Neutrophil (primary cell): Measurements from ENCODE around the gene PSMG1.

ENCODE experiments used
- H3K27ac ChIP-seq: fragments of 200-600 bp; sonication (generic); 2 replicates; pipeline ENCODE4 v1.5.1; 2016; ENCODE audit warnings: mild to moderate bottlenecking, moderate library complexity
- H3K27me3 ChIP-seq: fragments of 200-600 bp; sonication (generic); 2 replicates; pipeline ENCODE4 v1.6.0; 2016; ENCODE audit warnings: mild to moderate bottlenecking
- H3K36me3 ChIP-seq: fragments of 200-600 bp; sonication (generic); 2 replicates; pipeline ENCODE4 v1.5.1; 2017
- H3K4me1 ChIP-seq, 2 experiments: fragments of 200-600 bp in 1 of 2; sonication (generic) in 1 of 2; 1 replicate in 1 of 2; 2 replicates in 1 of 2; pipeline versions ENCODE4 v1.5.1 to v1.6.1; 2013 to 2016; ENCODE audit warnings: low read depth in 1 of 2, low read length in 1 of 2, mild to moderate bottlenecking in 1 of 2, moderate library complexity in 1 of 2; ENCODE audit not compliant: control insufficient read depth in 1 of 2, insufficient read depth in 1 of 2
- H3K4me3 ChIP-seq, 2 experiments: fragments of 200-600 bp in 1 of 2; sonication (generic) in 1 of 2; 1 replicate in 1 of 2; 2 replicates in 1 of 2; pipeline ENCODE4 v1.5.1; 2013 to 2016; ENCODE audit warnings: low read depth in 1 of 2, low read length in 1 of 2, mild to moderate bottlenecking in 1 of 2, moderate library complexity in 1 of 2
- H3K9me3 ChIP-seq: fragments of 200-600 bp; sonication (generic); 2 replicates; pipeline ENCODE4 v1.5.1; 2016
- TF ChIP-seq, protein P1 (sequence below): fragments of 200-600 bp; sonication (generic); IDR thresholded peaks from 2 replicates; pipeline ENCODE4 v1.5.1; 2016; ENCODE audit warnings: antibody characterized with exemption

The PSMG1 gene

DNA sequence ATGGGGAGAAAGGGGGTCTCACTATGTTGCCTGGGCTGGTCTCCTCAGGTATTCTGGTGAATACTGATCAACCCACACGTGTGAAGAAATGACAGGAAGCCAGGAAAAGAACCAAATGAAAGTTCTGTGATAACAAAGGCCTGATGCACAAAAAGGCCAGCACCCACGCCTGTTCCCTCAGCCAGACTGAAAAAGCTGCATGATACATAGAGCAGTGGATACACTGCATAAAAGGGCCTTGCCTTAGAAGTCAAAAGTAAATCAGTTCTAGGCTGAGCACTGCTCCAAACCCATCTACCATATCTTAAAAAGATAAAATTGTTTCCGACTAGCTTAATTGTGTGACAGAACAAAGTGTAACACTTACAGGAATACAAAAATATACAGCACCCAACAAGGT is 36.9 kb upstream of the PSMG1 start:
- H3K27ac ChIP-seq: no peak overlapping the region
- no peaks in the 10 kb centered on the region for H3K9me3 ChIP-seq
- H3K4me3 ChIP-seq: no peak overlapping the region
- TF ChIP-seq, protein P1, sequence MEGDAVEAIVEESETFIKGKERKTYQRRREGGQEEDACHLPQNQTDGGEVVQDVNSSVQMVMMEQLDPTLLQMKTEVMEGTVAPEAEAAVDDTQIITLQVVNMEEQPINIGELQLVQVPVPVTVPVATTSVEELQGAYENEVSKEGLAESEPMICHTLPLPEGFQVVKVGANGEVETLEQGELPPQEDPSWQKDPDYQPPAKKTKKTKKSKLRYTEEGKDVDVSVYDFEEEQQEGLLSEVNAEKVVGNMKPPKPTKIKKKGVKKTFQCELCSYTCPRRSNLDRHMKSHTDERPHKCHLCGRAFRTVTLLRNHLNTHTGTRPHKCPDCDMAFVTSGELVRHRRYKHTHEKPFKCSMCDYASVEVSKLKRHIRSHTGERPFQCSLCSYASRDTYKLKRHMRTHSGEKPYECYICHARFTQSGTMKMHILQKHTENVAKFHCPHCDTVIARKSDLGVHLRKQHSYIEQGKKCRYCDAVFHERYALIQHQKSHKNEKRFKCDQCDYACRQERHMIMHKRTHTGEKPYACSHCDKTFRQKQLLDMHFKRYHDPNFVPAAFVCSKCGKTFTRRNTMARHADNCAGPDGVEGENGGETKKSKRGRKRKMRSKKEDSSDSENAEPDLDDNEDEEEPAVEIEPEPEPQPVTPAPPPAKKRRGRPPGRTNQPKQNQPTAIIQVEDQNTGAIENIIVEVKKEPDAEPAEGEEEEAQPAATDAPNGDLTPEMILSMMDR: no peak
- peaks cover 56% of the 10 kb centered on the region for H3K36me3 ChIP-seq
- H3K4me1 ChIP-seq: no peaks in the 10 kb centered on the region
- no peaks in the 10 kb centered on the region for H3K27me3 ChIP-seq

DNA sequence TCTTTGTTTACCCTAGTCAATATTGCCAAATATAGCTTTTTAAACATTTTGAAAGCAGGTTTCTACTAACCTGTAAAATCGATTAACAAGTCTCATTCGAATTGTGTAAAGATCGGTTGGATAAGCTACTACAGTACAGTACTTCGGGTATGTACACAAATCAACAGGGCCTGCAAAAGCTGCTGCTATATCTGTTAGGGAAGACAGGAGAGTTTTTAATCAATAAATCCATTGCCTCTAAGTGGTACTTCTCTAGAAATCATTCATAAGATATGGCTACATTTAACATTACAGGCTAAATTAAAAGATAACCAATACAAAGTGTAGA is 34.8 kb upstream of the PSMG1 start:
- TF ChIP-seq, protein P1: no peak
- no peak overlapping the region for H3K4me3 ChIP-seq
- H3K36me3 ChIP-seq: peaks cover 58% of the 10 kb centered on the region
- no peaks in the 10 kb centered on the region for H3K9me3 ChIP-seq
- no peak overlapping the region for H3K27ac ChIP-seq
- H3K4me1 ChIP-seq: no peaks in the 10 kb centered on the region
- no peaks in the 10 kb centered on the region for H3K27me3 ChIP-seq

DNA sequence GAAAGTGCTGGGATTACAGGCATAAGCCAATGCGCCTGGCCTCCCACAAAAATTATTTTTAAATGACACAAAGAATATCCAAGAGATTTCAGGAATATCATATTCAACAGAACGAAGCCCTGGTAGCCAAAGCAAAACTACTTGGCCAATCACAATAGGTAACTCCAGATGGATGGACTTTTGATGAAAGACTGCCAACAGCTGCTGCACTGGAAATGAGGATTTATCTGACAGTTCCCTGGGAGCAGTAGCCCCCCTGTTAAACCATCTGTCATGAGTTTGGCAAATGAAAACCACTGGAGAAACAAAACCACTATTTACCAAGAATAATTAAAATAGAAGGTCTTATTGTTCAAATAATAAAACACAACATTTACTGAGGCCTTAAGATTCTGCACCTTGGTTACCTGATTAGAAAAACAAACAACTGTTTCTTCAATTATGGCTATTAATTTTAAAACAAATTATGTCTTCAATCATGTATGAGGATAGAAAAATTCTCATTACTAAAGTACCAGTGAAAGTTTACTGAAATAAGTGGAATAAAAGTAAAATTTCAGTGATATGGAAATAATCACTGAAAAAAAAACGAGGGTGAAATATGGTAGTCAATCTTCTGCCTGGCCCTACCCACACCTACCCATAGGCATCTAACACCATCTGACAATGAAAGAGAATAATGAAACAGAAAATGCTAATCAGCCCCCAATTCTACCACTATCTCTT is 34.3 kb upstream of the PSMG1 start:
- Histone ChIP-seq H3K36me3 (peaks cover 63% of the 10 kb centered on the region), H3K4me1 (no peaks in the 10 kb centered on the region), H3K27me3 (no peaks in the 10 kb centered on the region), H3K9me3 (no peaks in the 10 kb centered on the region), H3K27ac (no peak overlapping the region), H3K4me3 (no peak overlapping the region)
- TF ChIP-seq, protein P1: no peak

DNA sequence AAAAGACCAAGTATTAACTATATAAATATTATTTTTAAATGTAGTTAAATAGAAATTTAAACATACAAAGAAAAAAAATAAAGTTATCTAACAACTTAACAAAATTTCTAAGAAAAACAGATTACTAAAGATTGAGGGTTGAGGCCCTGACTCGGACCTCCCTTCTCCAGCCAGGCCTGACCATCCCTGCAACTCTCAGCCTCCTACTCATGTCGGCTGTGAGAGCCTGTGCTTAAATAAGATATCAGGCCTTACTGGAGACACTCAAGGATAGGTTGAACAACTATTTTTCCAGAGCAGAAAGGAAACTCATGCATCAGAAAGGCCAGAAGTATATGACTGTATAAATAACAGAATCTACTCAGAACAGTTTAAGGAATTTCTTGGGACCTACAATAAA is 33.0 kb upstream of the PSMG1 start:
- H3K27me3 ChIP-seq: no peaks in the 10 kb centered on the region
- peaks cover 69% of the 10 kb centered on the region for H3K36me3 ChIP-seq

DNA sequence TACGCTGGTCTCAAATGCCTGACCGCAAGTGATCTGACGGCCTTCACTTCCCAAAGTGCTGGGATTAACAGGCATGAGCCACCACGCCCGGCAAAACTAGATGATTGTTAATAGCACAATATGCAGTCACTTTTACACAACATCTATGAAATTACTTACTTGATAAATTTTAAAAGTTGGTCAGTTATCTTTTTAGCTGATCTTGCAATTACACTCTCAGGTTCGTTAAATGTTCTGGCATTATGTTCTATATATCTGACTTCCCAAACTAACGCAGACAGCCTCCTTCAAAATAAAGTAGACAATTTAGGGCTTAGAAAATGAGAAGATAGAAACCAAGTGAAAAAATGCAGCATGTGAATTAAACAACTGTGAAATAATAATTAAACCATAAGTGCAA is 31.8 kb upstream of the PSMG1 start:
- Histone ChIP-seq H3K4me1 (peaks cover 2 to 10% of the 10 kb centered on the region in 2 experiments), H3K36me3 (peaks cover 65% of the 10 kb centered on the region), H3K9me3 (no peaks in the 10 kb centered on the region), H3K27me3 (no peaks in the 10 kb centered on the region), H3K27ac (no peak overlapping the region), H3K4me3 (no peak overlapping the region)
- TF ChIP-seq, protein P1: no peak

More for the DNA sequence above, 33.0 kb upstream of the PSMG1 start:
- Histone ChIP-seq H3K9me3 (no peaks in the 10 kb centered on the region), H3K4me3 (no peak overlapping the region), H3K27ac (no peak overlapping the region), H3K4me1 (no peaks in the 10 kb centered on the region)
- TF ChIP-seq, protein P1: no peak
